Neural progenitor cell (in vitro differentiated cells): ENCODE data around the gene MCM8. TPM values are rescaled to one million over a fixed set of nuclear protein-coding genes. Genes with fewer than 3 reads are reported as not detected.

Experiments
- DNase-seq: peaks from one replicate; pipeline ENCODE4 v3.0.0-alpha.2; 2016; ENCODE audit warnings: low spot score
- H2AFZ ChIP-seq: fragments of 200-600 bp; sonication (generic); replicated peaks from 2 replicates; pipeline ENCODE4 v1.6.1; 2016; ENCODE audit warnings: antibody characterized with exemption
- H3F3A ChIP-seq: fragments of 200-600 bp; sonication (generic); 2 replicates; pipeline ENCODE4 v1.6.1; 2016; ENCODE audit warnings: antibody characterized with exemption, low read depth
- H3K27ac ChIP-seq: fragments of 200-600 bp; sonication (generic); 2 replicates; pipeline ENCODE4 v1.5.1; 2016; ENCODE audit warnings: mild to moderate bottlenecking
- H3K27me3 ChIP-seq: fragments of 200-600 bp; sonication (generic); 2 replicates; pipeline ENCODE4 v1.6.1; 2016; ENCODE audit warnings: mild to moderate bottlenecking, moderate library complexity
- H3K36me3 ChIP-seq: fragments of 200-600 bp; sonication (generic); 2 replicates; pipeline ENCODE4 v1.5.1; 2016
- H3K4me1 ChIP-seq: fragments of 200-600 bp; sonication (generic); 2 replicates; pipeline ENCODE4 v1.6.1; 2016; ENCODE audit warnings: mixed run types
- H3K4me2 ChIP-seq: fragments of 200-600 bp; sonication (generic); 2 replicates; pipeline ENCODE4 v1.6.1; 2016
- H3K4me3 ChIP-seq: fragments of 200-600 bp; sonication (generic); 2 replicates; pipeline ENCODE4 v1.5.1; 2016
- H3K79me2 ChIP-seq: fragments of 200-600 bp; sonication (generic); 2 replicates; pipeline ENCODE4 v1.6.1; 2016; ENCODE audit warnings: low read depth
- H3K9ac ChIP-seq: fragments of 200-600 bp; sonication (generic); 2 replicates; pipeline ENCODE4 v1.6.1; 2016
- H3K9me3 ChIP-seq: fragments of 200-600 bp; sonication (generic); 2 replicates; pipeline ENCODE4 v1.5.1; 2016; ENCODE audit warnings: low read depth
- H4K20me1 ChIP-seq: fragments of 200-600 bp; sonication (generic); 2 replicates; pipeline ENCODE4 v1.6.1; 2016; ENCODE audit warnings: low read depth
- H3K27ac Mint-ChIP-seq: 3 replicates; pipeline ENCODE4 v1.8.0; 2021; ENCODE audit warnings: mixed read lengths
- H3K27me3 Mint-ChIP-seq: 2 replicates; pipeline ENCODE4 v1.8.0; 2022; ENCODE audit warnings: low read depth, mild to moderate bottlenecking, inconsistent platforms, moderate library complexity, mixed read lengths; ENCODE audit not compliant: insufficient read depth
- H3K36me3 Mint-ChIP-seq: 3 replicates; pipeline ENCODE4 v1.8.0; 2021; ENCODE audit warnings: mixed read lengths
- H3K4me1 Mint-ChIP-seq: 3 replicates; pipeline ENCODE4 v1.8.0; 2021; ENCODE audit warnings: mixed read lengths
- H3K4me3 Mint-ChIP-seq: 3 replicates; pipeline ENCODE4 v1.8.0; 2021; ENCODE audit warnings: mild to moderate bottlenecking, moderate library complexity, mixed read lengths
- H3K9me3 Mint-ChIP-seq: 3 replicates; pipeline ENCODE4 v1.8.0; 2020; ENCODE audit warnings: mixed read lengths
- EZH2 ChIP-seq: fragments of 200-600 bp; sonication (generic); IDR thresholded peaks from 2 replicates; pipeline ENCODE4 v1.6.1; 2017; ENCODE audit warnings: antibody characterized with exemption, mild to moderate bottlenecking, moderate library complexity
- EZH2phosphoT487 ChIP-seq: fragments of 200-600 bp; sonication (generic); IDR thresholded peaks from 2 replicates; pipeline ENCODE4 v1.6.1; 2017; ENCODE audit warnings: antibody characterized with exemption
- total RNA-seq: library from RNA; depleted of rRNA; stranded (reverse); fragments of >200 nt; gene quantifications from 2 replicates; pipeline ENCODE4 v1.2.3, GENCODE V29; 2015; ENCODE audit warnings: low replicate concordance
- TF ChIP-seq, protein P1 (sequence below): fragments of 200-600 bp; sonication (generic); IDR thresholded peaks from 2 replicates; pipeline ENCODE4 v1.5.1; 2017; ENCODE audit warnings: antibody characterized with exemption, mild to moderate bottlenecking

The MCM8 gene
- total RNA-seq, 1 donor from 2014 or later, result 45.2 TPM

DNA sequence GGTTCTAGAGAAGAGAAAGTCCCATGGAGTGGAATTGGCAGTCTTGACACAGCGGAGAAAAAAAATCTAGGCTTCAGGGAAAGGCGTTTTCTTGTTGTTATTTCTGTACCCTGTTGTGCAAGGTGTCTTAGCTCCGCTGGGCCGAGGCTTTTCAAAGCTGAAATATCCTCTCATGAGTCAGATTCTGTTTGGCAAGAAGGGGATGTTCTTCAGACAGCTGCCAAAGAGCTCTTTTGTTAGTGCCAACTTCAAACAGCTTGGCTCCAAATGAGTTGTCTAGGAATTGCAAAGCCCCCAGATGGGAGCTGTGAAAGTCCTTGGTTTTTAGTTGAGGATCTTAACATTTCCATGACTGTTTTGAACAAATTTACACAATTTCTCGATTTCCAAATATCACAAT lies 57.8 kb downstream of the MCM8 start:
- no peak overlapping the region for H3K27ac Mint-ChIP-seq

DNA sequence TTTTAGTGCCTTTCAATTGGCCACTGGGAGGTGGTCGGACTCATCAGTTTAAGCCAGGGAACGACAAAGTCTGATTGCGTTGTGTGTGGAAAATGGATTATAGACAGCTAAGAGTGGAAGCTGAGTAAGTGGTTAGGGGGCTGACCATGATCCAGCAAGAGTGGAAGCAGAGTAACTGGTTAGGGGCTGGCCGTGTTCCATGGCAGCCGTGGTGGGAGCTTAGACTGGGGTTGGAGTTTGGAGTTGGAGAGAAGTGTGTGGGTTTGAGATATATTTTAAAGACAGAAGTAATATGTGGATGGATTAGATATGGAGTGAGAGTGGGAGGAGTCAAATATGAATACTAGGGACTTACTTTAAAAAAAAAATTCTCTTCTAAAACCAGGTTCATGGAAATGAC lies 61.7 kb downstream of the MCM8 start:
- no peak overlapping the region for H3K4me3 ChIP-seq
- H3K36me3 Mint-ChIP-seq, result peaks cover 28% of the 10 kb centered on the region
- no peak overlapping the region for H3K27ac ChIP-seq
- H3K27me3 Mint-ChIP-seq, result peaks cover 3% of the 10 kb centered on the region
- peaks cover 49% of the 10 kb centered on the region for H3K79me2 ChIP-seq
- no peaks in the 10 kb centered on the region for H3K27me3 ChIP-seq
- TF ChIP-seq EZH2phosphoT487 (no peak), EZH2 (no peak)
- TF ChIP-seq, protein P1, sequence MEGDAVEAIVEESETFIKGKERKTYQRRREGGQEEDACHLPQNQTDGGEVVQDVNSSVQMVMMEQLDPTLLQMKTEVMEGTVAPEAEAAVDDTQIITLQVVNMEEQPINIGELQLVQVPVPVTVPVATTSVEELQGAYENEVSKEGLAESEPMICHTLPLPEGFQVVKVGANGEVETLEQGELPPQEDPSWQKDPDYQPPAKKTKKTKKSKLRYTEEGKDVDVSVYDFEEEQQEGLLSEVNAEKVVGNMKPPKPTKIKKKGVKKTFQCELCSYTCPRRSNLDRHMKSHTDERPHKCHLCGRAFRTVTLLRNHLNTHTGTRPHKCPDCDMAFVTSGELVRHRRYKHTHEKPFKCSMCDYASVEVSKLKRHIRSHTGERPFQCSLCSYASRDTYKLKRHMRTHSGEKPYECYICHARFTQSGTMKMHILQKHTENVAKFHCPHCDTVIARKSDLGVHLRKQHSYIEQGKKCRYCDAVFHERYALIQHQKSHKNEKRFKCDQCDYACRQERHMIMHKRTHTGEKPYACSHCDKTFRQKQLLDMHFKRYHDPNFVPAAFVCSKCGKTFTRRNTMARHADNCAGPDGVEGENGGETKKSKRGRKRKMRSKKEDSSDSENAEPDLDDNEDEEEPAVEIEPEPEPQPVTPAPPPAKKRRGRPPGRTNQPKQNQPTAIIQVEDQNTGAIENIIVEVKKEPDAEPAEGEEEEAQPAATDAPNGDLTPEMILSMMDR, result no peak
- H4K20me1 ChIP-seq, result peaks cover 17% of the 10 kb centered on the region
- H3K4me3 Mint-ChIP-seq, result no peak overlapping the region
- peaks cover 17% of the 10 kb centered on the region for H3K4me1 Mint-ChIP-seq
- no peaks in the 10 kb centered on the region for H3F3A ChIP-seq
- no peak for DNase-seq
- H3K4me1 ChIP-seq, result peaks cover 12% of the 10 kb centered on the region
- peaks cover 4% of the 10 kb centered on the region for H3K36me3 ChIP-seq
- H3K9me3 ChIP-seq, result no peaks in the 10 kb centered on the region
- H3K27ac Mint-ChIP-seq, result no peak overlapping the region
- H3K4me2 ChIP-seq, result no peak overlapping the region
- H3K9me3 Mint-ChIP-seq, result no peaks in the 10 kb centered on the region
- H3K9ac ChIP-seq, result no peak overlapping the region
- H2AFZ ChIP-seq, result no peak overlapping the region

More for the DNA sequence above, 57.8 kb downstream of the MCM8 start:
- Histone ChIP-seq H3K79me2 (peaks cover 55% of the 10 kb centered on the region), H4K20me1 (peaks cover 25% of the 10 kb centered on the region), H3K27ac (no peak overlapping the region), H3K9me3 (no peaks in the 10 kb centered on the region), H3K4me2 (peak overlapping the region; percentile 98), H3K9ac (no peak overlapping the region), H3K27me3 (no peaks in the 10 kb centered on the region), H3K4me3 (no peak overlapping the region), H3K4me1 (peaks cover 24% of the 10 kb centered on the region), H2AFZ (no peak overlapping the region), H3K36me3 (peaks cover 4% of the 10 kb centered on the region), H3F3A (peaks cover 22% of the 10 kb centered on the region)
- no peaks in the 10 kb centered on the region for H3K27me3 Mint-ChIP-seq
- peaks cover 14% of the 10 kb centered on the region for H3K36me3 Mint-ChIP-seq
- peak; percentile 16 for DNase-seq
- H3K4me3 Mint-ChIP-seq, result peak overlapping the region; percentile 35
- peaks cover 29% of the 10 kb centered on the region for H3K4me1 Mint-ChIP-seq
- TF ChIP-seq EZH2, result no peak
- TF ChIP-seq, protein P1, result no peak
- H3K9me3 Mint-ChIP-seq, result no peaks in the 10 kb centered on the region

- H3F3A ChIP-seq, result no peaks in the 10 kb centered on the region
- H3K27ac ChIP-seq, result no peak overlapping the region
- no peaks in the 10 kb centered on the region for H3K27me3 ChIP-seq
- H4K20me1 ChIP-seq, result no peaks in the 10 kb centered on the region
- peaks cover 4% of the 10 kb centered on the region for H3K36me3 ChIP-seq
- DNase-seq, result no peak
- H3K4me1 ChIP-seq, result no peaks in the 10 kb centered on the region
- H3K79me2 ChIP-seq, result peaks cover 42% of the 10 kb centered on the region
- Mint-ChIP-seq H3K4me1 (no peaks in the 10 kb centered on the region), H3K36me3 (peaks cover 43% of the 10 kb centered on the region), H3K9me3 (peaks cover 6% of the 10 kb centered on the region), H3K4me3 (no peak overlapping the region), H3K27ac (no peak overlapping the region), H3K27me3 (peaks cover 3% of the 10 kb centered on the region)
- H3K4me2 ChIP-seq, result no peak overlapping the region
- TF ChIP-seq EZH2 (no peak), EZH2phosphoT487 (no peak)
- TF ChIP-seq, protein P1, result no peak
- no peak overlapping the region for H3K4me3 ChIP-seq
- no peak overlapping the region for H2AFZ ChIP-seq
- no peak overlapping the region for H3K9ac ChIP-seq
- no peaks in the 10 kb centered on the region for H3K9me3 ChIP-seq
These were observed 63.6 kb downstream of the MCM8 start for GRCh38 chr20:6014017-6014416.
